IMR-90 (cell line): ENCODE results near the gene RBM28. TPM values are rescaled to one million over a fixed set of nuclear protein-coding genes. Genes with fewer than 3 reads are reported as not detected.

Experiments used
- ATAC-seq: fragments of 200-7000 bp; cut with Tn5 transposase; 2 replicates; pipeline ENCODE4 v1.9.1; 2020; ENCODE audit warnings: low read depth, mild to moderate bottlenecking, moderate library complexity
- BruUV-seq: library from RNA; stranded (reverse); fragments of 400-500 nt; replicated peaks from 2 replicates; lab custom pipeline; 2021; lab: Mats Ljungman, UMichigan
- CTCF ChIA-PET: fragments of 300-600 bp; formaldehyde crosslinking; extraction: SDS; loops from one replicate; lab custom pipeline; 2021; ENCODE audit warnings: antibody characterized with exemption; lab: Yijun Ruan, JAX
- POLR2A ChIA-PET: fragments of 300-600 bp; sonication (Branson Sonifier 250); formaldehyde crosslinking; loops from one replicate; lab custom pipeline; 2022; ENCODE audit warnings: antibody characterized with exemption; ENCODE audit not compliant: unreplicated experiment; lab: Charles Lee
- DNase-seq: peaks from one replicate; pipeline ENCODE4 v3.0.0; 2013
- H2AFZ ChIP-seq: replicated peaks from 2 replicates; pipeline ENCODE3; 2013; ENCODE audit warnings: low read length, mild to moderate bottlenecking; ENCODE audit not compliant: poor library complexity
- H2AK5ac ChIP-seq: 2 replicates; pipeline ENCODE4 v1.6.1; 2013; ENCODE audit warnings: low read depth, low read length, inconsistent platforms
- H2AK9ac ChIP-seq: replicated peaks from 2 replicates; pipeline ENCODE3; 2013; ENCODE audit warnings: mild to moderate bottlenecking, low read depth, low read length, moderate library complexity; ENCODE audit not compliant: poor library complexity
- H2BK120ac ChIP-seq: 2 replicates; pipeline ENCODE4 v1.6.1; 2013; ENCODE audit warnings: low read depth, low read length, inconsistent platforms
- H2BK15ac ChIP-seq: 3 replicates; pipeline ENCODE4 v1.6.1; 2013; ENCODE audit warnings: low read depth, low read length, inconsistent platforms
- H2BK20ac ChIP-seq: 2 replicates; pipeline ENCODE4 v1.6.1; 2013; ENCODE audit warnings: low read depth, mild to moderate bottlenecking, inconsistent platforms, low read length, moderate library complexity
- H2BK5ac ChIP-seq: 2 replicates; pipeline ENCODE4 v1.6.1; 2013; ENCODE audit warnings: mild to moderate bottlenecking, low read depth, low read length, inconsistent platforms; ENCODE audit not compliant: poor library complexity, severe bottlenecking
- H3K14ac ChIP-seq: replicated peaks from 2 replicates; pipeline ENCODE4 v1.6.1; 2013; ENCODE audit warnings: low read depth, low read length, inconsistent platforms
- H3K18ac ChIP-seq: 2 replicates; pipeline ENCODE4 v1.6.1; 2013; ENCODE audit warnings: low read depth, low read length, control low read depth
- H3K23ac ChIP-seq: 2 replicates; pipeline ENCODE4 v1.6.1; 2013; ENCODE audit warnings: low read depth, low read length, inconsistent platforms
- H3K27ac ChIP-seq: 2 replicates; pipeline ENCODE4 v1.5.1; 2013; ENCODE audit warnings: mild to moderate bottlenecking, control low read depth, low read length; ENCODE audit not compliant: insufficient read depth
- H3K27me3 ChIP-seq: 2 replicates; pipeline ENCODE4 v1.6.1; 2013; ENCODE audit warnings: low read length; ENCODE audit not compliant: control insufficient read depth, insufficient read depth
- H3K36me3 ChIP-seq: 2 replicates; pipeline ENCODE4 v1.6.1; 2013; ENCODE audit warnings: low read length, mixed read lengths; ENCODE audit not compliant: control insufficient read depth, insufficient read depth
- H3K4ac ChIP-seq: 2 replicates; pipeline ENCODE4 v1.6.1; 2013; ENCODE audit warnings: low read depth, low read length, inconsistent platforms
- H3K4me1 ChIP-seq: 2 replicates; pipeline ENCODE4 v1.6.1; 2013; ENCODE audit warnings: low read length, mixed read lengths; ENCODE audit not compliant: control insufficient read depth, insufficient read depth
- H3K4me2 ChIP-seq: 2 replicates; pipeline ENCODE4 v1.6.1; 2013; ENCODE audit warnings: low read depth, mild to moderate bottlenecking, control low read depth, low read length, moderate library complexity
- H3K4me3 ChIP-seq: 2 replicates; pipeline ENCODE4 v1.5.1; 2013; ENCODE audit warnings: low read depth, mild to moderate bottlenecking, control low read depth, low read length, moderate library complexity; ENCODE audit not compliant: insufficient read depth
- H3K56ac ChIP-seq: 2 replicates; pipeline ENCODE4 v1.6.1; 2013; ENCODE audit warnings: low read length, inconsistent platforms; ENCODE audit not compliant: insufficient read depth; ENCODE audit errors: extremely low read depth
- H3K79me1 ChIP-seq, 2 experiments: 2 replicates each; pipeline ENCODE4 v1.6.1; 2013; ENCODE audit warnings: low read length in 2 of 2, inconsistent platforms in 1 of 2, low read depth in 1 of 2
- H3K9ac ChIP-seq: 2 replicates; pipeline ENCODE4 v1.6.1; 2013; ENCODE audit warnings: low read depth, low read length, control low read depth
- H3K9me1 ChIP-seq: 2 replicates; pipeline ENCODE4 v1.6.1; 2013; ENCODE audit warnings: low read length, inconsistent platforms; ENCODE audit not compliant: insufficient read depth
- H3K9me3 ChIP-seq: 2 replicates; pipeline ENCODE4 v1.6.1; 2013; ENCODE audit warnings: low read length; ENCODE audit not compliant: control insufficient read depth, insufficient read depth
- H4K20me1 ChIP-seq: 2 replicates; pipeline ENCODE4 v1.6.1; 2013; ENCODE audit warnings: low read length, inconsistent platforms; ENCODE audit not compliant: insufficient read depth
- H4K5ac ChIP-seq: 2 replicates; pipeline ENCODE4 v1.6.1; 2013; ENCODE audit warnings: mild to moderate bottlenecking, low read depth, low read length, control low read depth
- H4K8ac ChIP-seq, 2 experiments: 2 replicates each; pipeline ENCODE4 v1.6.1; 2013; ENCODE audit warnings: low read depth in 2 of 2, low read length in 2 of 2, control low read depth in 1 of 2, inconsistent platforms in 1 of 2
- H4K91ac ChIP-seq: 2 replicates; pipeline ENCODE4 v1.6.1; 2013; ENCODE audit warnings: low read depth, low read length, inconsistent platforms; ENCODE audit not compliant: insufficient read depth
- BHLHE40 ChIP-seq: fragments of 150-350 bp; IDR thresholded peaks from 2 replicates; pipeline ENCODE4 v1.6.1; 2016; ENCODE audit warnings: mild to moderate bottlenecking, low read depth, low read length
- CEBPB ChIP-seq: IDR thresholded peaks from 2 replicates; pipeline ENCODE4 v1.6.1; 2012; ENCODE audit warnings: low read depth, low read length, improper control_type of control experiment
- CHD1 ChIP-seq: IDR thresholded peaks from 2 replicates; pipeline ENCODE4 v1.6.1; 2012; ENCODE audit warnings: low read depth, low read length, improper control_type of control experiment
- FOS ChIP-seq: fragments of 150-350 bp; IDR thresholded peaks from 2 replicates; pipeline ENCODE4 v1.6.1; 2016; ENCODE audit warnings: low read depth, low read length
- MAFK ChIP-seq: IDR thresholded peaks from 2 replicates; pipeline ENCODE4 v1.6.1; 2012; ENCODE audit warnings: low read depth, low read length, improper control_type of control experiment
- MAZ ChIP-seq: IDR thresholded peaks from 2 replicates; pipeline ENCODE4 v1.6.1; 2012; ENCODE audit warnings: low read depth, mild to moderate bottlenecking, low read length, improper control_type of control experiment, moderate library complexity, borderline replicate concordance
- MXI1 ChIP-seq: IDR thresholded peaks from 2 replicates; pipeline ENCODE4 v1.6.1; 2012; ENCODE audit warnings: low read depth, mild to moderate bottlenecking, low read length, moderate library complexity, borderline replicate concordance
- NFE2L2 ChIP-seq: fragments of 150-350 bp; IDR thresholded peaks from 2 replicates; pipeline ENCODE4 v1.6.1; 2016; ENCODE audit warnings: low read depth, mild to moderate bottlenecking, low read length
- POLR2A ChIP-seq: IDR thresholded peaks from 2 replicates; pipeline ENCODE4 v1.6.1; 2012; ENCODE audit warnings: mild to moderate bottlenecking, low read depth, low read length
- RAD21 ChIP-seq: IDR thresholded peaks from 2 replicates; pipeline ENCODE4 v1.6.1; 2012; ENCODE audit warnings: low read length, improper control_type of control experiment
- RCOR1 ChIP-seq: IDR thresholded peaks from 2 replicates; pipeline ENCODE4 v1.6.1; 2012; ENCODE audit warnings: mild to moderate bottlenecking, low read length, improper control_type of control experiment; ENCODE audit not compliant: insufficient replicate concordance
- RFX5 ChIP-seq: IDR thresholded peaks from 2 replicates; pipeline ENCODE4 v1.8.0; 2012; ENCODE audit warnings: low read depth, mild to moderate bottlenecking, low read length, moderate library complexity
- SMC3 ChIP-seq: fragments of 150-350 bp; IDR thresholded peaks from 2 replicates; pipeline ENCODE4 v1.6.1; 2016; ENCODE audit warnings: low read depth, mild to moderate bottlenecking, antibody characterized with exemption, low read length, moderate library complexity
- WGBS, 2 experiments: methylation state at CpG; one replicate each; pipeline versions ENCODE4 v1.1.5 to v1.1.7; 2013; ENCODE audit warnings: missing lambda C conversion rate in 2 of 2; ENCODE audit not compliant: insufficient read length in 1 of 2; ENCODE audit errors: extremely low coverage in 2 of 2; 5-methylcytosine and 5-hydroxymethylcytosine counted together
- dilution Hi-C: fragments of 300-500 bp; cut with HindIII; formaldehyde crosslinking; loops from one replicate; pipeline ENCODE4 v1.14.3; 2018; ENCODE audit warnings: low sequenced_read_pairs; ENCODE audit not compliant: unreplicated experiment
- in situ Hi-C: fragments of 300-500 bp; cut with MboI; formaldehyde crosslinking; loops from 3 replicates; pipeline ENCODE4 v1.14.3; 2019; ENCODE audit warnings: low sequenced_read_pairs, inconsistent platforms, mixed read lengths
- intact Hi-C: fragments of 100-400 bp; cut with micrococcal nuclease; formaldehyde crosslinking; loops from 2 replicates; pipeline ENCODE4 v1.10.0; 2022
- polyA plus RNA-seq, 3 experiments: library from polyadenylated mRNA; depleted of rRNA; stranded (reverse); fragments of >200 nt; gene quantifications; 2 replicates each; pipeline ENCODE4 v1.2.3, GENCODE V29; 2012; ENCODE audit warnings: low replicate concordance in 1 of 3
- total RNA-seq: library from RNA; depleted of rRNA; stranded (reverse); fragments of >200 nt; gene quantifications from 2 replicates; pipeline ENCODE4 v1.2.3, GENCODE V29; 2012
- TF ChIP-seq, protein P1 (sequence below): fragments of 150-350 bp; IDR thresholded peaks from 2 replicates; pipeline ENCODE4 v1.6.1; 2017; ENCODE audit warnings: mild to moderate bottlenecking, antibody characterized with exemption, low read length, low read depth
- TF ChIP-seq, protein P2 (sequence below): fragments of 150-350 bp; IDR thresholded peaks from 2 replicates; pipeline ENCODE4 v1.6.1; 2016; ENCODE audit warnings: low read depth, mild to moderate bottlenecking, low read length, moderate library complexity, borderline replicate concordance
- TF ChIP-seq, protein P3 (sequence below): conservative IDR thresholded peaks from 2 replicates; pipeline ENCODE4 v1.5.1; 2012; ENCODE audit warnings: mild to moderate bottlenecking, low read depth, low read length, improper control_type of control experiment

RBM28 gene
- total and polyA plus RNA-seq, 2 of the 4 experiments (the other 2 are of a cell fraction) = 12.4 to 20.4 TPM

DNA sequence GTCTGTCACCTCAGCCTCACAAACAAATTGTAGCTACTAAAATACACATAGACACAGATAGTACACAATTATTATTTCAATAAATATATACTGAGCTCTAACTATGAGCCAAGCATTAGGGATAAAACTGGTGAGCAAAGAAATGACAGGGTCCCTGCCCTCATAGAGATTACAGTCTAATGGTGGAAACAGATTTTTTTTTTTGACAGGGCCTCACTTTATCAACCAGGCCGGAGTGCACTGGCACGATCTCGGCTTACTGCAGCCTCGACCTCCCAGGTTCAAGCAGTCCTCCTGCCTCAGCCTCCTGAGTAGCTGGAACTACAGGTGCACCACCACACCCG is 695 bp upstream of the RBM28 start:
- no peak overlapping the region for H2AK9ac ChIP-seq
- peak overlapping the region; percentile 83 to 89; a peak in 3 of 4 replicates for H4K8ac ChIP-seq
- no peak overlapping the region for H3K56ac ChIP-seq
- no peak overlapping the region for H4K91ac ChIP-seq
- no peaks in the 10 kb centered on the region for H3K9me3 ChIP-seq
- peak overlapping the region; percentile 84; the same call in 1 of the 2 replicates for H4K5ac ChIP-seq
- H3K14ac ChIP-seq = no peak overlapping the region; the same call in 1 of the 2 replicates
- no peak overlapping the region for H3K27ac ChIP-seq
- H3K4ac ChIP-seq = peak overlapping the region; percentile 34; the same call in 1 of the 2 replicates
- in situ Hi-C loops = no loop called here
- no peaks in the 10 kb centered on the region for H4K20me1 ChIP-seq
- POLR2A ChIA-PET = no interaction called here
- H2BK15ac ChIP-seq = no peak overlapping the region
- intact Hi-C loops = no loop called here
- no peak overlapping the region for H3K9ac ChIP-seq
- H2AFZ ChIP-seq = peak overlapping the region; percentile 86
- no peak for DNase-seq
- peaks cover 15% of the 10 kb centered on the region for H3K27me3 ChIP-seq
- H3K36me3 ChIP-seq = peaks cover 2% of the 10 kb centered on the region; the same call in 1 of the 2 replicates
- H3K4me1 ChIP-seq = peaks cover 2% of the 10 kb centered on the region; the same call in 1 of the 2 replicates
- H2AK5ac ChIP-seq = no peak overlapping the region
- CTCF ChIA-PET = interaction anchor here (0.6 to 5.3 kb wide), 5 partner anchors 12 to 82 kb away, joined by 3 to 66 read pairs (median 5); no protein-coding TSS in a partner anchor
- dilution Hi-C loops = no loop called here
- H3K23ac ChIP-seq = no peak overlapping the region
- ATAC-seq = no peak
- H3K9me1 ChIP-seq = peaks cover 3% of the 10 kb centered on the region; the same call in 1 of the 2 replicates
- WGBS, 2 experiments = no CpG with 5 or more reads among the region's 5 CpGs
- H2BK20ac ChIP-seq = no peak overlapping the region
- H3K18ac ChIP-seq = no peak overlapping the region
- no peak overlapping the region for H3K4me2 ChIP-seq
- no TSS peak for BruUV-seq
- peaks cover 23 to 29% of the 10 kb centered on the region in 2 experiments for H3K79me1 ChIP-seq
- no peak overlapping the region for H3K4me3 ChIP-seq
- H2BK5ac ChIP-seq = no peak overlapping the region
- TF ChIP-seq CEBPB (no peak), POLR2A (no peak), CHD1 (no peak), RAD21 (no peak), MAZ (no peak), BHLHE40 (no peak), RFX5 (no peak), SMC3 (no peak), FOS (no peak), RCOR1 (no peak), MXI1 (no peak), NFE2L2 (no peak), MAFK (no peak)
- TF ChIP-seq, protein P1, sequence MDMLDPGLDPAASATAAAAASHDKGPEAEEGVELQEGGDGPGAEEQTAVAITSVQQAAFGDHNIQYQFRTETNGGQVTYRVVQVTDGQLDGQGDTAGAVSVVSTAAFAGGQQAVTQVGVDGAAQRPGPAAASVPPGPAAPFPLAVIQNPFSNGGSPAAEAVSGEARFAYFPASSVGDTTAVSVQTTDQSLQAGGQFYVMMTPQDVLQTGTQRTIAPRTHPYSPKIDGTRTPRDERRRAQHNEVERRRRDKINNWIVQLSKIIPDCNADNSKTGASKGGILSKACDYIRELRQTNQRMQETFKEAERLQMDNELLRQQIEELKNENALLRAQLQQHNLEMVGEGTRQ = no peak
- TF ChIP-seq, protein P2, sequence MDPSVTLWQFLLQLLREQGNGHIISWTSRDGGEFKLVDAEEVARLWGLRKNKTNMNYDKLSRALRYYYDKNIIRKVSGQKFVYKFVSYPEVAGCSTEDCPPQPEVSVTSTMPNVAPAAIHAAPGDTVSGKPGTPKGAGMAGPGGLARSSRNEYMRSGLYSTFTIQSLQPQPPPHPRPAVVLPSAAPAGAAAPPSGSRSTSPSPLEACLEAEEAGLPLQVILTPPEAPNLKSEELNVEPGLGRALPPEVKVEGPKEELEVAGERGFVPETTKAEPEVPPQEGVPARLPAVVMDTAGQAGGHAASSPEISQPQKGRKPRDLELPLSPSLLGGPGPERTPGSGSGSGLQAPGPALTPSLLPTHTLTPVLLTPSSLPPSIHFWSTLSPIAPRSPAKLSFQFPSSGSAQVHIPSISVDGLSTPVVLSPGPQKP = no peak
- TF ChIP-seq, protein P3, sequence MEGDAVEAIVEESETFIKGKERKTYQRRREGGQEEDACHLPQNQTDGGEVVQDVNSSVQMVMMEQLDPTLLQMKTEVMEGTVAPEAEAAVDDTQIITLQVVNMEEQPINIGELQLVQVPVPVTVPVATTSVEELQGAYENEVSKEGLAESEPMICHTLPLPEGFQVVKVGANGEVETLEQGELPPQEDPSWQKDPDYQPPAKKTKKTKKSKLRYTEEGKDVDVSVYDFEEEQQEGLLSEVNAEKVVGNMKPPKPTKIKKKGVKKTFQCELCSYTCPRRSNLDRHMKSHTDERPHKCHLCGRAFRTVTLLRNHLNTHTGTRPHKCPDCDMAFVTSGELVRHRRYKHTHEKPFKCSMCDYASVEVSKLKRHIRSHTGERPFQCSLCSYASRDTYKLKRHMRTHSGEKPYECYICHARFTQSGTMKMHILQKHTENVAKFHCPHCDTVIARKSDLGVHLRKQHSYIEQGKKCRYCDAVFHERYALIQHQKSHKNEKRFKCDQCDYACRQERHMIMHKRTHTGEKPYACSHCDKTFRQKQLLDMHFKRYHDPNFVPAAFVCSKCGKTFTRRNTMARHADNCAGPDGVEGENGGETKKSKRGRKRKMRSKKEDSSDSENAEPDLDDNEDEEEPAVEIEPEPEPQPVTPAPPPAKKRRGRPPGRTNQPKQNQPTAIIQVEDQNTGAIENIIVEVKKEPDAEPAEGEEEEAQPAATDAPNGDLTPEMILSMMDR = no peak
- H2BK120ac ChIP-seq = no peak overlapping the region
